Right renal pelvis (tissue), 4 donors: ENCODE data around the gene FAM199X. TPM values are rescaled to one million over a fixed set of nuclear protein-coding genes. Genes with fewer than 3 reads are reported as not detected.
"Not testable (repeated sequence)": the region's sequence is repeated elsewhere in the genome, so short reads cannot be mapped to it uniquely, and the experiment has no call there.

Experiments used
- DNase-seq, 4 donors: peaks; one replicate each; pipeline ENCODE4 v3.0.0-alpha.2; 2013; ENCODE audit warnings: low read depth in 4 of 4, low spot score in 3 of 4, missing footprints in 1 of 4
- polyA plus RNA-seq, 4 donors: library from polyadenylated mRNA; unstranded; fragments of 120-200 nt; gene quantifications; one replicate each; pipeline ENCODE4 v1.2.1, GENCODE V29; 2013; ENCODE audit not compliant: insufficient read length in 4 of 4

The FAM199X gene
- polyA plus RNA-seq, 4 donors = 39.5 to 48.9 (median 46.6) TPM

DNA sequence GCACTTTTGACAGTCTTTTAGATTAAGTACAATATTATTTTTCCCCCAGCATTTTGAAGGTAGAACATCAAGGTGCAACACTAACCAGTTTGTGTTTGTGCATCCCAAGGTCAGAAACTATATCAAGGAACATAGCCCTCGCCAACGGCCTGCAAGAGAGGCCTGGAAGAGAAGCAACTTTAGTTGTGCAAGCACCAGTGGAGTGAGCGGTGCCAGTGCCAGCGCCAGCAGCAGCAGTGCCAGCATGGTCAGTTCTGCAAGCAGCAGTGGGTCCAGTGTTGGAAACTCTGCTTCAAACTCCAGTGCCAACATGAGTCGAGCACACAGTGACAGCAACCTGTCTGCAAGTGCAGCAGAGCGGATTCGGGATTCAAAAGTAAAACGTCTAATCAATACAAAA, 21.7 kb downstream of the FAM199X start:
- no peak for DNase-seq

GRCh38 chrX:104189837-104190236, 23.6 kb downstream of the FAM199X start:
- no peak for DNase-seq

DNA sequence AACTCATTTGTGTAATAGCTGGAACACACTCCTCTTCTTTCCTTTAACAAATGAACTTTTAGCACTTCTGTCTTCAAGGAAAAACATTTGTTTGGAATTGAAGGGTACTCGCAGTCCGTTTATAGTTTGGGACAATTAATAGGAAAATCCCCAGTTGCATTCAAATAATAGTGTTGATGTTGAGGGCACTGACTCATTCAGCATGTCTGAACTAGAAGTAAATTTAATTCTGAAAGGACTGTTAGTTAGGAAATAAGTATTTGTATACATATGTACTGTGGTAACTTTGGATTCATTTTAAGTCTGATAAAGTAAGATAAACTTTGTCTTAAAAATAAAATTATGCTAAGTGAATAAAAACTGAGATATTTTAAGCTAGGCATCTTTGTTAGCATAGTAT, 27.2 kb downstream of the FAM199X start:
- no peak for DNase-seq

GRCh38 chrX:104195013-104195412, 28.8 kb downstream of the FAM199X start:
- no peak for DNase-seq

GRCh38 chrX:104195489-104196084, 29.3 kb downstream of the FAM199X start:
- DNase-seq = peak in 1 of 4 donors; percentile 3

DNA sequence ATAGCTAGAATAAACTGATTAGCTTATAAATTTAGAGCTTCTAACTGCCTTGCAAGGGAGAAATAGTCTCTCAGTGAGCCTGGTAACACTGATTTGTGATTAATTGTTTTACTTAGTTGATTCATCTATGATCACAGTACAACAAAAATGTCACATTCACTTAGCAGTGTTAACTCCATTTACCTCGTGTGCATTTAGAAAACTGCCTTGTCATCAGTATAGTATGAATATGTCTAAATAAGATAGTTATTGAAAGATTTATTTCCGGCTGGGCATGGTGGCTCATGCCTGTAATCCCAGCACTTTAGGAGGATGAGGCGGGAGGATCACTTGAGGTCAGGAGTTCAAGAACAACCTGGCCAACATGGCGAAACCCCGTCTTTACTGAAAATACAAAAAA, 39.3 kb downstream of the FAM199X start:
- DNase-seq = no peak

DNA sequence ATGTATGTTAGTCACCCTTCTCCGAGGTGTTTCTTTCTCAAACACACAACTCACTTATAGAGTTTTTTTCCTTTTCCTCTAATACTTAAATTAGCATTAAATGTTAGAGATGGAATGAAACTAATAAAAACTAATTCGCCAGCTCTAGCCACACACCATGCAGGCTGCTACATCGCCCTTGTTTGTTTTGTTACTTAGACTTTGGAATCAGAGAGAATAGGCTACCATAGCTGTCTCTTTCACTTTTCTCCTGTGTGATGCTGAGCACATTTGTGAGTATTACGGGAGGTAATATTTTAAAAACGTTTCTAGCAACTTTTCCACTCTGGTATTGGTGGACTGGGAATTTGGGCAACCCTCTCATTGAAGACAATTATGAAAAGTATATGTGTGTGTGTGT, 44.9 kb downstream of the FAM199X start:
- DNase-seq = no peak

DNA sequence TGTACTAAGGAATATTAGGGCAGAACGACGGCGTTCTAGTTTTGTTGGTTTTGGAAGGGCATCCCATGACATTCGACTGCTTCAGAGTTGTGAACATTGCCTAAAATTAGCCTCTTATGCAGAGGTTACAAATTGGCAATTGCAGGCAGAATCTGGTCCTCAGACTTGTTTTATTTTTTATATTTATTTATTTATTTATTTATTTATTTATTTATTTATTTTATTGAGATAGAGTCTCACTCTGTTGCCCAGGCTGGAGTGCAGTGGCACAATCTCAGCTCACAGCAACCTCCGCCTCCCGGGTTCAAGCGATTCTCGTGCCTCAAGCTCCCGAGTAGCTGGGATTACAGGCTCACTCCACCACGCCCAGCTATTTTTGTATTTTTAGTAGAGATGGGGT, 63.8 kb downstream of the FAM199X start:
- DNase-seq = not testable (repeated sequence)

Other genes with a start within 250 kb of the FAM199X start
- gene TMSB15B, start 203.8 kb upstream of the FAM199X start, polyA plus RNA-seq = 10 to 100 TPM; 20.3 to 27.8 (median 24.4) TPM
- gene H2BW1, start 152.7 kb upstream of the FAM199X start, polyA plus RNA-seq = not detected
- gene H2BW2, start 126.5 kb upstream of the FAM199X start, polyA plus RNA-seq = 1 to 10 TPM in 1 of 4 donors, under 1 TPM in 3; 0.42 to 1.3 (median 0.94) TPM
- 10 to 100 TPM in 2 of 4 donors, 1 to 10 TPM in 2; 9.4 to 11.4 (median 9.9) TPM for gene TMSB15C, start 90.2 kb upstream of the FAM199X start, polyA plus RNA-seq
- gene ZCCHC18, start 53.9 kb upstream of the FAM199X start, polyA plus RNA-seq = 1 to 10 TPM; 3.6 to 5.0 (median 4.9) TPM
- gene SLC25A53, start 9.4 kb upstream of the FAM199X start, polyA plus RNA-seq = 10 to 100 TPM in 1 of 4 donors, 1 to 10 TPM in 3; 8.3 to 12.0 (median 9.4) TPM
- gene ESX1, start 88.5 kb downstream of the FAM199X start, polyA plus RNA-seq = not detected